HCT116 (cell line): ENCODE measurements around the gene INF2. TPM values are rescaled to one million over a fixed set of nuclear protein-coding genes. Genes with fewer than 3 reads are reported as not detected.

Experiments used
- ATAC-seq: fragments of 200-7000 bp; cut with Tn5 transposase; 2 replicates; pipeline ENCODE4 v1.9.1; 2020; ENCODE audit warnings: mild to moderate bottlenecking, moderate library complexity
- BruUV-seq: library from RNA; stranded (reverse); fragments of 400-500 nt; replicated peaks from 2 replicates; lab custom pipeline; 2021; lab: Mats Ljungman, UMichigan
- CTCF ChIA-PET: fragments of 300-600 bp; sonication (Branson Sonifier 250); formaldehyde crosslinking; loops from one replicate; lab custom pipeline; 2021; ENCODE audit warnings: antibody characterized with exemption; lab: Charles Lee
- POLR2A ChIA-PET: fragments of 300-600, 350-600 bp; sonication (Branson Sonifier 250); formaldehyde crosslinking; loops from one replicate; lab custom pipeline; 2021; ENCODE audit warnings: antibody characterized with exemption; lab: Charles Lee
- RAD21 ChIA-PET, 2 experiments: fragments of 300-600 bp; sonication (Branson Sonifier 250); formaldehyde crosslinking; loops; one replicate each; lab custom pipeline; 2023; ENCODE audit warnings: low total read pairs in 2 of 2; ENCODE audit not compliant: uncharacterized antibody in 2 of 2, unreplicated experiment in 2 of 2, low non-redundant PET in 1 of 2; lab: Charles Lee
- DNase-seq: peaks from one replicate; pipeline ENCODE4 v3.0.0-alpha.2; 2010; ENCODE audit warnings: low read depth, low spot score
- H2AFZ ChIP-seq: fragments of 200-600 bp; shearing (Covaris generic), sonication (generic); 2 replicates; pipeline ENCODE4 v1.6.1; 2017; ENCODE audit warnings: low read depth, mixed run types, mixed read lengths, antibody characterized with exemption, low read length; ENCODE audit not compliant: poor library complexity, severe bottlenecking
- H3K27ac ChIP-seq: 2 replicates; pipeline ENCODE4 v1.5.1; 2012; ENCODE audit warnings: low read depth, low read length
- H3K27me3 ChIP-seq: fragments of 200-600 bp; sonication (generic); 2 replicates; pipeline ENCODE4 v1.6.1; 2016; ENCODE audit warnings: mixed run types, low read length, mixed read lengths; ENCODE audit not compliant: insufficient read depth
- H3K36me3 ChIP-seq, 2 experiments: fragments of 200-500 bp in 1 of 2; fragments of 200-600 bp in 1 of 2; sonication (Bioruptor generic) in 1 of 2; sonication (generic) in 1 of 2; 2 replicates each; pipeline versions ENCODE4 v1.5.1 to v1.6.1; 2014 to 2016; ENCODE audit warnings: low read length in 2 of 2, inconsistent platforms in 1 of 2, mixed read lengths in 1 of 2, mixed run types in 1 of 2; ENCODE audit not compliant: insufficient read depth in 2 of 2, control insufficient read depth in 1 of 2
- H3K4me1 ChIP-seq, 2 experiments: fragments of 200-600 bp in 1 of 2; sonication (generic) in 1 of 2; 2 replicates each; pipeline versions ENCODE4 v1.5.1 to v1.6.1; 2012 to 2017; ENCODE audit warnings: low read length in 2 of 2, inconsistent platforms in 1 of 2, mild to moderate bottlenecking in 1 of 2, mixed read lengths in 1 of 2, mixed run types in 1 of 2, moderate library complexity in 1 of 2; ENCODE audit not compliant: insufficient read depth in 2 of 2, control insufficient read depth in 1 of 2
- H3K4me2 ChIP-seq: fragments of 200-600 bp; sonication (generic); 2 replicates; pipeline ENCODE4 v1.6.1; 2017; ENCODE audit warnings: mixed run types, low read length, mixed read lengths
- H3K4me3 ChIP-seq, 2 experiments: fragments of 200-600 bp in 1 of 2; sonication (generic) in 1 of 2; replicated peaks in 1 of 2; 2 replicates each; pipeline ENCODE4 v1.5.1; 2011 to 2016; ENCODE audit warnings: low read length in 2 of 2, control low read depth in 1 of 2, low read depth in 1 of 2, mild to moderate bottlenecking in 1 of 2, mixed read lengths in 1 of 2, mixed run types in 1 of 2
- H3K79me2 ChIP-seq: fragments of 200-600 bp; sonication (generic); 2 replicates; pipeline ENCODE4 v1.6.1; 2017; ENCODE audit warnings: mild to moderate bottlenecking, mixed run types, low read length, moderate library complexity, mixed read lengths; ENCODE audit not compliant: insufficient read depth
- H3K9ac ChIP-seq: fragments of 200-600 bp; sonication (generic); 2 replicates; pipeline ENCODE4 v1.6.1; 2016; ENCODE audit warnings: low read length, mixed read lengths
- H3K9me2 ChIP-seq: fragments of 200-600 bp; sonication (generic), shearing (Covaris generic); 2 replicates; pipeline ENCODE4 v1.6.1; 2017; ENCODE audit warnings: mixed run types, mild to moderate bottlenecking, moderate library complexity; ENCODE audit not compliant: insufficient read depth
- H3K9me3 ChIP-seq, 2 experiments: fragments of 200-500 bp in 1 of 2; fragments of 200-600 bp in 1 of 2; sonication (Bioruptor generic) in 1 of 2; sonication (generic) in 1 of 2; 2 replicates each; pipeline ENCODE4 v1.6.1; 2014 to 2017; ENCODE audit warnings: low read length in 2 of 2, mixed read lengths in 2 of 2, inconsistent platforms in 1 of 2, low read depth in 1 of 2, mild to moderate bottlenecking in 1 of 2, mixed run types in 1 of 2, moderate library complexity in 1 of 2; ENCODE audit not compliant: control insufficient read depth in 1 of 2, insufficient read depth in 1 of 2
- H4K20me1 ChIP-seq: fragments of 200-600 bp; sonication (generic), shearing (Covaris generic); 2 replicates; pipeline ENCODE4 v1.6.1; 2017; ENCODE audit warnings: mixed run types, mild to moderate bottlenecking, moderate library complexity; ENCODE audit not compliant: insufficient read depth
- CBX3 ChIP-seq: IDR thresholded peaks from 2 replicates; pipeline ENCODE4 v1.6.1; 2012; ENCODE audit warnings: low read depth
- CEBPB ChIP-seq: IDR thresholded peaks from 2 replicates; pipeline ENCODE4 v1.6.1; 2012; ENCODE audit warnings: low read depth
- EGR1 ChIP-seq: IDR thresholded peaks from 2 replicates; pipeline ENCODE4 v1.6.1; 2012; ENCODE audit warnings: low read depth
- ELF1 ChIP-seq: IDR thresholded peaks from 2 replicates; pipeline ENCODE4 v1.6.1; 2012; ENCODE audit warnings: low read depth, borderline replicate concordance
- EZH2 ChIP-seq: fragments of 200-600 bp; sonication (generic); IDR thresholded peaks from 2 replicates; pipeline ENCODE4 v1.6.1; 2017; ENCODE audit warnings: antibody characterized with exemption, mixed run types
- EZH2phosphoT487 ChIP-seq: fragments of 200-600 bp; IDR thresholded peaks from 2 replicates; pipeline ENCODE4 v1.6.1; 2018; ENCODE audit warnings: antibody characterized with exemption, borderline replicate concordance
- FOSL1 ChIP-seq: IDR thresholded peaks from 2 replicates; pipeline ENCODE4 v1.6.1; 2012; ENCODE audit warnings: low read depth
- JUND ChIP-seq: IDR thresholded peaks from 2 replicates; pipeline ENCODE4 v1.6.1; 2012
- POLR2AphosphoS5 ChIP-seq: IDR thresholded peaks from 2 replicates; pipeline ENCODE4 v1.6.1; 2011; ENCODE audit warnings: mild to moderate bottlenecking, low read depth, low read length, moderate library complexity
- RAD21 ChIP-seq: IDR thresholded peaks from 2 replicates; pipeline ENCODE4 v1.6.1; 2012; ENCODE audit warnings: low read depth, mild to moderate bottlenecking
- SIN3A ChIP-seq: IDR thresholded peaks from 2 replicates; pipeline ENCODE4 v1.6.1; 2012; ENCODE audit warnings: low read depth
- SP1 ChIP-seq: IDR thresholded peaks from 2 replicates; pipeline ENCODE4 v1.6.1; 2012; ENCODE audit warnings: low read depth
- TCF7L2 ChIP-seq: IDR thresholded peaks from 2 replicates; pipeline ENCODE4 v1.7.0; 2011; ENCODE audit warnings: borderline replicate concordance, inconsistent platforms; ENCODE audit not compliant: insufficient read depth, insufficient read length; ENCODE audit errors: extremely low read depth
- YY1 ChIP-seq: IDR thresholded peaks from 2 replicates; pipeline ENCODE4 v1.6.1; 2011; ENCODE audit warnings: low read length, low read depth, moderate library complexity, mild to moderate bottlenecking; ENCODE audit not compliant: insufficient replicate concordance; ENCODE audit errors: extremely low read depth
- intact Hi-C: fragments of 100-400 bp; cut with micrococcal nuclease; formaldehyde crosslinking; loops from 2 replicates; pipeline ENCODE4 v1.10.0; 2022
- total RNA-seq: library from RNA; stranded (reverse); gene quantifications from one replicate; pipeline ENCODE4 v1.2.1, GENCODE V29; 2021; ENCODE audit not compliant: unreplicated experiment
- TF ChIP-seq, protein P1 (sequence below): IDR thresholded peaks from 2 replicates; pipeline ENCODE4 v1.6.1; 2012; ENCODE audit warnings: low read depth
- TF ChIP-seq, protein P2 (sequence below), 3 experiments: fragments of 200-600 bp in 1 of 3; sonication (generic) in 1 of 3; IDR thresholded peaks in 2 of 3; conservative IDR thresholded peaks in 1 of 3; 2 replicates each; pipeline ENCODE4 v1.5.1; 2012 to 2017; ENCODE audit warnings: low read depth in 2 of 3, low read length in 2 of 3, antibody characterized with exemption in 1 of 3, borderline replicate concordance in 1 of 3, control low read depth in 1 of 3, mild to moderate bottlenecking in 1 of 3, mixed read lengths in 1 of 3, mixed run types in 1 of 3, moderate library complexity in 1 of 3; ENCODE audit not compliant: insufficient read depth in 1 of 3
- TF ChIP-seq, protein P3 (sequence below): IDR thresholded peaks from 2 replicates; pipeline ENCODE4 v1.6.1; 2012

The INF2 gene
- total RNA-seq, 1 experiment from 2014 or later, result 95.8 TPM

DNA sequence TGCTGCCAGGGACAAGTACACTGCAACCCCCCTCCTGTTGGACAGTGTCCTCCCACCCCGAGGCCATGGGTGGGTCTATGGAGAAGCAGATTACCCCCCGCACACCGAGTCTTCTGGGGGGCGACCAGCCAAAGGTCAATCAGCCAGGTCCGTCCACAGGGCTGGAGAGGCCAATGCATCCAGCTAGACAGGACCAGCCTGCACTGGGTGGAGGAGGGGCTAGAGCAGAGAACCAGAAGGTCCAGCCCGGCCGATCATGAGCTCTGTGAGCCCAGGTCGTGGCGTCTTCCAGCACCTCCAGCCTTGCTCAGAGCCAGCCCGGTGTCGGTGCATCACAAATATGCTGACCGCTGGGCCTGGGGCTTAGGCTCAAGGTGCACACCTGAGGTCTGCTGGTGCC, 26.5 kb downstream of the INF2 start (continued):
- TF ChIP-seq, protein P1, sequence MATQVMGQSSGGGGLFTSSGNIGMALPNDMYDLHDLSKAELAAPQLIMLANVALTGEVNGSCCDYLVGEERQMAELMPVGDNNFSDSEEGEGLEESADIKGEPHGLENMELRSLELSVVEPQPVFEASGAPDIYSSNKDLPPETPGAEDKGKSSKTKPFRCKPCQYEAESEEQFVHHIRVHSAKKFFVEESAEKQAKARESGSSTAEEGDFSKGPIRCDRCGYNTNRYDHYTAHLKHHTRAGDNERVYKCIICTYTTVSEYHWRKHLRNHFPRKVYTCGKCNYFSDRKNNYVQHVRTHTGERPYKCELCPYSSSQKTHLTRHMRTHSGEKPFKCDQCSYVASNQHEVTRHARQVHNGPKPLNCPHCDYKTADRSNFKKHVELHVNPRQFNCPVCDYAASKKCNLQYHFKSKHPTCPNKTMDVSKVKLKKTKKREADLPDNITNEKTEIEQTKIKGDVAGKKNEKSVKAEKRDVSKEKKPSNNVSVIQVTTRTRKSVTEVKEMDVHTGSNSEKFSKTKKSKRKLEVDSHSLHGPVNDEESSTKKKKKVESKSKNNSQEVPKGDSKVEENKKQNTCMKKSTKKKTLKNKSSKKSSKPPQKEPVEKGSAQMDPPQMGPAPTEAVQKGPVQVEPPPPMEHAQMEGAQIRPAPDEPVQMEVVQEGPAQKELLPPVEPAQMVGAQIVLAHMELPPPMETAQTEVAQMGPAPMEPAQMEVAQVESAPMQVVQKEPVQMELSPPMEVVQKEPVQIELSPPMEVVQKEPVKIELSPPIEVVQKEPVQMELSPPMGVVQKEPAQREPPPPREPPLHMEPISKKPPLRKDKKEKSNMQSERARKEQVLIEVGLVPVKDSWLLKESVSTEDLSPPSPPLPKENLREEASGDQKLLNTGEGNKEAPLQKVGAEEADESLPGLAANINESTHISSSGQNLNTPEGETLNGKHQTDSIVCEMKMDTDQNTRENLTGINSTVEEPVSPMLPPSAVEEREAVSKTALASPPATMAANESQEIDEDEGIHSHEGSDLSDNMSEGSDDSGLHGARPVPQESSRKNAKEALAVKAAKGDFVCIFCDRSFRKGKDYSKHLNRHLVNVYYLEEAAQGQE, result no peak
- TF ChIP-seq JUND, result no peak
- TF ChIP-seq, protein P2, sequence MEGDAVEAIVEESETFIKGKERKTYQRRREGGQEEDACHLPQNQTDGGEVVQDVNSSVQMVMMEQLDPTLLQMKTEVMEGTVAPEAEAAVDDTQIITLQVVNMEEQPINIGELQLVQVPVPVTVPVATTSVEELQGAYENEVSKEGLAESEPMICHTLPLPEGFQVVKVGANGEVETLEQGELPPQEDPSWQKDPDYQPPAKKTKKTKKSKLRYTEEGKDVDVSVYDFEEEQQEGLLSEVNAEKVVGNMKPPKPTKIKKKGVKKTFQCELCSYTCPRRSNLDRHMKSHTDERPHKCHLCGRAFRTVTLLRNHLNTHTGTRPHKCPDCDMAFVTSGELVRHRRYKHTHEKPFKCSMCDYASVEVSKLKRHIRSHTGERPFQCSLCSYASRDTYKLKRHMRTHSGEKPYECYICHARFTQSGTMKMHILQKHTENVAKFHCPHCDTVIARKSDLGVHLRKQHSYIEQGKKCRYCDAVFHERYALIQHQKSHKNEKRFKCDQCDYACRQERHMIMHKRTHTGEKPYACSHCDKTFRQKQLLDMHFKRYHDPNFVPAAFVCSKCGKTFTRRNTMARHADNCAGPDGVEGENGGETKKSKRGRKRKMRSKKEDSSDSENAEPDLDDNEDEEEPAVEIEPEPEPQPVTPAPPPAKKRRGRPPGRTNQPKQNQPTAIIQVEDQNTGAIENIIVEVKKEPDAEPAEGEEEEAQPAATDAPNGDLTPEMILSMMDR (IDR thresholded peaks at IDR 0.05 in 2 of 3, conservative IDR thresholded peaks at IDR 0.05 in 1 of 3; ENCODE audit: borderline replicate concordance in 1 of 3, insufficient read depth in 1 of 3, low read depth in 2 of 3, low read length in 2 of 3), result no peak

DNA sequence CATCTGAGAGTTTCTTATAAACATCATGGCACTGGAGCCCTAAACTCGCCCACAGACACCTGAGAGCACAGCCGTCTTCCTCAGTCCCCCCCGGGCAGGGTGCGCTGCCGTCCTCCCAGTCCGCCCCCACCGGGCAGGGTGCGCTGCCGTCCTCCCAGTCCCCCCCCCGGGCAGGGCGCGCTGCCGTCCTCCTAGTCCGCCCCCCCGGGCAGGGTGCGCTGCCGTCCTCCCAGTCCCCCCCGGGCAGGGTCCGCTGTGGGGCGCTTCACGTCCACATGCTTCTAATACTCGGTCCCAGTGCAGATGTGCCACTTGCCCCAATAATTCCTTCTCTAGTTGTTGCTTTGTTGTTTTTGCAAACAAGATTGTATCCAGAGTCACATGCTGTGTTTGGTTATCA, 27.7 kb downstream of the INF2 start:
- ChIA-PET POLR2A (no interaction called here), RAD21 (no interaction called here), CTCF (no interaction called here)
- Histone ChIP-seq H3K9ac (no peak overlapping the region), H3K4me2 (no peak overlapping the region), H2AFZ (no peak overlapping the region), H4K20me1 (no peaks in the 10 kb centered on the region), H3K9me2 (no peaks in the 10 kb centered on the region), H3K36me3 (peaks cover under 1 to 31% of the 10 kb centered on the region in 2 experiments; a peak in 3 of 4 replicates), H3K79me2 (no peaks in the 10 kb centered on the region), H3K4me1 (no peaks in the 10 kb centered on the region), H3K4me3 (no peak overlapping the region), H3K27ac (no peak overlapping the region), H3K27me3 (no peaks in the 10 kb centered on the region), H3K9me3 (no peaks in the 10 kb centered on the region)
- intact Hi-C loops, result no loop called here
- ATAC-seq (no peak), DNase-seq (no peak)
- BruUV-seq, result no TSS peak
- no peak for TF ChIP-seq SP1
- no peak for TF ChIP-seq ELF1
- TF ChIP-seq EZH2phosphoT487, result no peak
- no peak for TF ChIP-seq JUND
- TF ChIP-seq YY1, result no peak
- no peak for TF ChIP-seq EZH2
- TF ChIP-seq FOSL1, result no peak
- TF ChIP-seq RAD21, result no peak
- TF ChIP-seq, protein P1, result no peak
- TF ChIP-seq CBX3, result no peak
- no peak for TF ChIP-seq TCF7L2
- TF ChIP-seq SIN3A, result no peak
- no peak for TF ChIP-seq CEBPB
- no peak for TF ChIP-seq EGR1
- TF ChIP-seq POLR2AphosphoS5, result no peak
- TF ChIP-seq, protein P3, sequence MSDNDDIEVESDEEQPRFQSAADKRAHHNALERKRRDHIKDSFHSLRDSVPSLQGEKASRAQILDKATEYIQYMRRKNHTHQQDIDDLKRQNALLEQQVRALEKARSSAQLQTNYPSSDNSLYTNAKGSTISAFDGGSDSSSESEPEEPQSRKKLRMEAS, result no peak
